ENCODE results near the gene GEMIN5.

GEMIN5 gene

GRCh38 chr5:154968953-154969352 lies 30.9 kb upstream of the GEMIN5 start:
- WGBS, 2 experiments, result 96 to 100% methylated on average over 5 of the region's 5 CpGs
- H3K27me3 ChIP-seq (ENCODE audit: control insufficient read depth, insufficient read depth, low read length, poor library complexity, severe bottlenecking), result no peaks in the 10 kb centered on the region
- no peak overlapping the region for H3K27ac ChIP-seq (ENCODE audit: insufficient read depth, low read depth, low read length, poor library complexity, severe bottlenecking)
- no peaks in the 10 kb centered on the region for H3K36me3 ChIP-seq (ENCODE audit: control insufficient read depth, insufficient read depth, low read length)
- no peaks in the 10 kb centered on the region for H3K4me1 ChIP-seq (ENCODE audit: control insufficient read depth, insufficient read depth, low read length)
- H3K9me3 ChIP-seq (ENCODE audit: control insufficient read depth, low read length), result no peaks in the 10 kb centered on the region
- no peak overlapping the region for H3K4me3 ChIP-seq (ENCODE audit: insufficient read depth, low read depth, low read length)

DNA sequence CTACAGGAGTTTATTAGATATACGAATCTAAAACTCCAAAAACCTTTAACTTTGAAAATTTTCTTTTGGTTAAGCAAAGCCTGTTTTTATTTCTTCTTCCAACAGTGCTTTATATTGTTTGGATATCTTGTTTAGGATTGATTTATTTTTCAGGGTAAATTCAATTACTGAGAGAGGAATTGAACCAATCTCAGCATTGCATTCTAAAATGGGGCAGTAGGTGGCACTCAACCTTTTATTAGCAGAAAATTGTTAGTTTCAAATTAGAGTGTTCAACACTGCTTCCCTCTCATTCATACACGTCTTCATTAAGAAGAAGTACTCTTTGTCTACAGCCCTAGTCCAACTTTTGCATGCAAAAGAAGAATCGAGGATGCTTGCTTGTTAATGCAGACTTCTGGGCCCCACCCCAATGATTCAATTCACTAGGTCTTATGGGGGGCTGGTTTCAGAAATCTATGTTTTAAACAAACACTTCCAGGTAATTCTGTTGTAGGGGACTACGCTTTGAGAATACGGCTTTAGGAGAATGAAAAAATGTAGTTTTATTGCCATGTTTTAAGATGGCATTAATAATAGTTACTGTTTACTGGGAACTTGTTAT lies 29.5 kb upstream of the GEMIN5 start:
- H3K4me1 ChIP-seq (ENCODE audit: control insufficient read depth, insufficient read depth, low read length), result no peaks in the 10 kb centered on the region
- H3K27me3 ChIP-seq (ENCODE audit: control insufficient read depth, insufficient read depth, low read length, poor library complexity, severe bottlenecking), result no peaks in the 10 kb centered on the region
- no peaks in the 10 kb centered on the region for H3K36me3 ChIP-seq (ENCODE audit: control insufficient read depth, insufficient read depth, low read length)
- 85 to 86% methylated on average over 5 of the region's 5 CpGs for WGBS, 2 experiments
- no peak overlapping the region for H3K4me3 ChIP-seq (ENCODE audit: insufficient read depth, low read depth, low read length)
- H3K9me3 ChIP-seq (ENCODE audit: control insufficient read depth, low read length), result no peaks in the 10 kb centered on the region
- no peak overlapping the region for H3K27ac ChIP-seq (ENCODE audit: insufficient read depth, low read depth, low read length, poor library complexity, severe bottlenecking)

DNA sequence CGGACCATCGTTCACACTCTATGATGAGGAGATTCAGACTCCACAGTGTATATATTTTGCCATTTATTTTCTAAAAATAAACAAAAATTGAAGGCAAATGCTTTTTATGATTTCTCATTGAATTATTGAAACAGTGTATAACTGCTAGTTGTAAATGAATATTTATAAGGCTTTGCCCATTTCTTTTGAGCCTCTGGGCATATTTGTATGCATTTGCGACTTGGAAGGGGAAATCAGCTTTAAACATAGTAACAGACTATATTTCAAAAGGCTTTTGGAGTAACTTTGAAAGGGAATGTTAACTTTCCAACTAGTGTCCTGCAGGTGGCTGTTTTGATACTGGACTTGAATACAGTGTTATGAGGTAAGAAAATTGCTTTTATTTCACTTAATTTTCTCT lies 28.9 kb upstream of the GEMIN5 start:
- no peaks in the 10 kb centered on the region for H3K4me1 ChIP-seq (ENCODE audit: control insufficient read depth, insufficient read depth, low read length)
- H3K36me3 ChIP-seq (ENCODE audit: control insufficient read depth, insufficient read depth, low read length), result no peaks in the 10 kb centered on the region
- H3K4me3 ChIP-seq (ENCODE audit: insufficient read depth, low read depth, low read length), result no peak overlapping the region
- H3K9me3 ChIP-seq (ENCODE audit: control insufficient read depth, low read length), result no peaks in the 10 kb centered on the region
- 95 to 100% methylated on average over 3 of the region's 3 CpGs for whole genome bisulfite sequencing, 2 experiments
- no peaks in the 10 kb centered on the region for H3K27me3 ChIP-seq (ENCODE audit: control insufficient read depth, insufficient read depth, low read length, poor library complexity, severe bottlenecking)
- no peak overlapping the region for H3K27ac ChIP-seq (ENCODE audit: insufficient read depth, low read depth, low read length, poor library complexity, severe bottlenecking)

GRCh38 chr5:154966081-154966841 lies 28.2 kb upstream of the GEMIN5 start:
- 84 to 90% methylated on average over 7 of the region's 7 CpGs for WGBS, 2 experiments
- Histone ChIP-seq H3K27ac (ENCODE audit: insufficient read depth, low read depth, low read length, poor library complexity, severe bottlenecking) (no peak overlapping the region), H3K36me3 (ENCODE audit: control insufficient read depth, insufficient read depth, low read length) (no peaks in the 10 kb centered on the region), H3K4me3 (ENCODE audit: insufficient read depth, low read depth, low read length) (no peak overlapping the region), H3K4me1 (ENCODE audit: control insufficient read depth, insufficient read depth, low read length) (no peaks in the 10 kb centered on the region), H3K9me3 (ENCODE audit: control insufficient read depth, low read length) (no peaks in the 10 kb centered on the region), H3K27me3 (ENCODE audit: control insufficient read depth, insufficient read depth, low read length, poor library complexity, severe bottlenecking) (no peaks in the 10 kb centered on the region)

GRCh38 chr5:154962494-154962893 lies 24.5 kb upstream of the GEMIN5 start:
- Histone ChIP-seq H3K36me3 (ENCODE audit: control insufficient read depth, insufficient read depth, low read length) (no peaks in the 10 kb centered on the region), H3K9me3 (ENCODE audit: control insufficient read depth, low read length) (no peaks in the 10 kb centered on the region), H3K4me3 (ENCODE audit: insufficient read depth, low read depth, low read length) (no peak overlapping the region), H3K27me3 (ENCODE audit: control insufficient read depth, insufficient read depth, low read length, poor library complexity, severe bottlenecking) (no peaks in the 10 kb centered on the region), H3K4me1 (ENCODE audit: control insufficient read depth, insufficient read depth, low read length) (no peaks in the 10 kb centered on the region), H3K27ac (ENCODE audit: insufficient read depth, low read depth, low read length, poor library complexity, severe bottlenecking) (no peak overlapping the region)
- no CpG with 5 or more reads among the region's 1 CpG for WGBS, 2 experiments

DNA sequence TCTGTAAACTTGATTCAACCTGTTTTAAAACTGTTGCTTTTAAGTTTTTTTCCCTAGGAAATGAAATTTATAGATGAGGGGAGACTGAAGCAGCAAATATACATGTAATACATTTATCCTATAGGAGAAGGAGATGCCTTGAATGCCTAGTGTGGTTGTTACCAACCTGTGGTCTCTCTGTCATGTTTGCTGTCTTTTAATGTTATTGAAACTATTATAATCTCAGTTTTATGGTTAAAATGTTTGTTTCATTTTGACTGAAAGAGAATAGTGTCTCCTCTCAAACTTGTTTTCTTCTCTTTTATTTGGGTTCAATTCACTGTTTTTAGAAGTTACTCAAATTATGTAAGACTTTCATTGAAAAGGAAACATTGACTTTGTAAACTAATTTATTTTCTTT lies 18.7 kb upstream of the GEMIN5 start:
- H3K4me3 ChIP-seq (ENCODE audit: insufficient read depth, low read depth, low read length), result no peak overlapping the region
- no peaks in the 10 kb centered on the region for H3K36me3 ChIP-seq (ENCODE audit: control insufficient read depth, insufficient read depth, low read length)
- no peaks in the 10 kb centered on the region for H3K4me1 ChIP-seq (ENCODE audit: control insufficient read depth, insufficient read depth, low read length)
- H3K9me3 ChIP-seq (ENCODE audit: control insufficient read depth, low read length), result no peaks in the 10 kb centered on the region
- H3K27ac ChIP-seq (ENCODE audit: insufficient read depth, low read depth, low read length, poor library complexity, severe bottlenecking), result no peak overlapping the region
- H3K27me3 ChIP-seq (ENCODE audit: control insufficient read depth, insufficient read depth, low read length, poor library complexity, severe bottlenecking), result no peaks in the 10 kb centered on the region

DNA sequence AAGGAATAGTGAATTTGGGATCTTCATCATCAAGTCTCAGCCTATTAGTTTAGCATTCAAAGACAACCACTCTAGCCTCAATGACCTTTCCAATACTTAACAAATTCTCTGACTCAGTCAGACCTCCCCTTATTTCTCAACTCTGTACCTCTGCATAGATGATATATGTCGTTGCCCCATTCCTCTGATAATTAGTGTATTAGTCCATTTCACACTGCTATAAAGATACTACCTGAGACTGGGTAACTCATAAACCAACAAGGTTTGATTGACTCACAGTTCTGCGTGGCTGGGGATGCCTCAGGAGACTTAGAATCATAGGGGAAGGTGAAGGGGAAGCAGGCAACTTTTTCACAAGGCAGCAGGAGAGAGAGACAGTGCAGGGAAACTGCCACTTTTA lies 11.8 kb upstream of the GEMIN5 start:
- Histone ChIP-seq H3K27me3 (ENCODE audit: control insufficient read depth, insufficient read depth, low read length, poor library complexity, severe bottlenecking) (no peaks in the 10 kb centered on the region), H3K4me1 (ENCODE audit: control insufficient read depth, insufficient read depth, low read length) (no peaks in the 10 kb centered on the region), H3K9me3 (ENCODE audit: control insufficient read depth, low read length) (no peaks in the 10 kb centered on the region), H3K27ac (ENCODE audit: insufficient read depth, low read depth, low read length, poor library complexity, severe bottlenecking) (no peak overlapping the region), H3K4me3 (ENCODE audit: insufficient read depth, low read depth, low read length) (no peak overlapping the region), H3K36me3 (ENCODE audit: control insufficient read depth, insufficient read depth, low read length) (no peaks in the 10 kb centered on the region)
- WGBS, 2 experiments, result 89 to 96% methylated on average over 2 of the region's 2 CpGs

- Histone ChIP-seq H3K27ac (ENCODE audit: insufficient read depth, low read depth, low read length, poor library complexity, severe bottlenecking) (no peak overlapping the region), H3K4me1 (ENCODE audit: control insufficient read depth, insufficient read depth, low read length) (no peaks in the 10 kb centered on the region), H3K9me3 (ENCODE audit: control insufficient read depth, low read length) (no peaks in the 10 kb centered on the region), H3K4me3 (ENCODE audit: insufficient read depth, low read depth, low read length) (no peak overlapping the region), H3K36me3 (ENCODE audit: control insufficient read depth, insufficient read depth, low read length) (no peaks in the 10 kb centered on the region), H3K27me3 (ENCODE audit: control insufficient read depth, insufficient read depth, low read length, poor library complexity, severe bottlenecking) (no peaks in the 10 kb centered on the region)
- WGBS, 2 experiments, result 97 to 100% methylated on average over 3 to 4 of the region's 4 CpGs
Measured at GRCh38 chr5:154948313-154948712, 10.3 kb upstream of the GEMIN5 start.

DNA sequence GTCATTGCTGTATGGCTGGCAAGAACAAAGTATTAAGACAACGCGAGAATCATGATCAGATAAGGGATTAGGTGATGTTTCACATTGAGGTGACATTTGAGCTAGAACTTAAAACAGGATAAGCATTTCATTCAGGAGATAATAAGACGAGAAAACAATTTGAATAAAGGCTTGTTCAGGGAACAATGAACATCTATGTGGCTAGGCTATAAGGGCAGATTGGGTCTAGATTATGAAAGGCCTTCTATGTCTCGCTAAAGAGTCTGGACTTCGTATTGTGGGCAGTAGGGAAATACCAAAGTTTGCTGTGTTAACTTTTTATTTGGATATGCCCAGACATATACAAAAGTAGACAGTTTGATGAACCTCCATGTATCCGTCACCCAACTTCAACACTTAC lies 9.8 kb upstream of the GEMIN5 start:
- WGBS, 2 experiments, result 95 to 97% methylated on average over 6 of the region's 6 CpGs
- no peaks in the 10 kb centered on the region for H3K4me1 ChIP-seq (ENCODE audit: control insufficient read depth, insufficient read depth, low read length)
- no peaks in the 10 kb centered on the region for H3K27me3 ChIP-seq (ENCODE audit: control insufficient read depth, insufficient read depth, low read length, poor library complexity, severe bottlenecking)
- no peaks in the 10 kb centered on the region for H3K9me3 ChIP-seq (ENCODE audit: control insufficient read depth, low read length)
- H3K36me3 ChIP-seq (ENCODE audit: control insufficient read depth, insufficient read depth, low read length), result no peaks in the 10 kb centered on the region
- H3K4me3 ChIP-seq (ENCODE audit: insufficient read depth, low read depth, low read length), result no peak overlapping the region
- H3K27ac ChIP-seq (ENCODE audit: insufficient read depth, low read depth, low read length, poor library complexity, severe bottlenecking), result no peak overlapping the region

DNA sequence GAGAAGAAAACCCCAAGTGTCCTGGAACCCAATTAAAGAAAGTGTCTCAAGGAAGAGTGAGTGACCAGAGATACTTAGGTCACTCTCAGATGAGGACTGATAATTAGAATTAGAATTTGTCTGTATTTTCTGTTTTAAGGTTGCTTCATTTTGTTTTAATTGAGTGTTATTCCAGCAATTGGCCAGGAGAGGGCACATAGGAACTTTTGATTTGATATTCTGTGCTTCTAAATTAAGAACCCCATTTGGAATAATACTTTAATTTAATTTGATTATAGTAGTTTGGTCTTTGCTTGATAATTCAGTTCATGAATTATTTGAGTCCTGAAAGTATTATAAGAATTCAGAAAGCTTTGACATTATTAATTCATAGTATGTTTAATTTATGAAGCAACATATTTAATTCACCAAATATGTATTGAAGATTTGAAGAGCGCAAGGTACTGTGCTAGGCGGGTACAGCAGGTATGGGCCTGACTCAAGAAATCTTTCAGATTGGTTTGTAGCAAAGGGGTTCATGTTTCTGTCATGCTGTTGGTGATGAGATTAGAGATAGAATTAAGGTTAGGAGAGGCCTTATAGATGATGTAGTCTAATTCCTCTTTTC lies 7.8 kb upstream of the GEMIN5 start:
- Histone ChIP-seq H3K9me3 (ENCODE audit: control insufficient read depth, low read length) (no peaks in the 10 kb centered on the region), H3K27me3 (ENCODE audit: control insufficient read depth, insufficient read depth, low read length, poor library complexity, severe bottlenecking) (no peaks in the 10 kb centered on the region), H3K4me1 (ENCODE audit: control insufficient read depth, insufficient read depth, low read length) (peaks cover 4% of the 10 kb centered on the region), H3K27ac (ENCODE audit: insufficient read depth, low read depth, low read length, poor library complexity, severe bottlenecking) (no peak overlapping the region), H3K36me3 (ENCODE audit: control insufficient read depth, insufficient read depth, low read length) (no peaks in the 10 kb centered on the region), H3K4me3 (ENCODE audit: insufficient read depth, low read depth, low read length) (no peak overlapping the region)
- 90 to 94% methylated on average over 2 of the region's 2 CpGs for WGBS, 2 experiments
